Measurements from ENCODE around the gene MORN5. TPM values are rescaled to one million over a fixed set of nuclear protein-coding genes. Genes with fewer than 3 reads are reported as not detected.

MORN5 gene
- total and polyA plus RNA-seq, 8 donors: 1.2 to 7.2 (median 4.2) TPM; not detected in 1

DNA sequence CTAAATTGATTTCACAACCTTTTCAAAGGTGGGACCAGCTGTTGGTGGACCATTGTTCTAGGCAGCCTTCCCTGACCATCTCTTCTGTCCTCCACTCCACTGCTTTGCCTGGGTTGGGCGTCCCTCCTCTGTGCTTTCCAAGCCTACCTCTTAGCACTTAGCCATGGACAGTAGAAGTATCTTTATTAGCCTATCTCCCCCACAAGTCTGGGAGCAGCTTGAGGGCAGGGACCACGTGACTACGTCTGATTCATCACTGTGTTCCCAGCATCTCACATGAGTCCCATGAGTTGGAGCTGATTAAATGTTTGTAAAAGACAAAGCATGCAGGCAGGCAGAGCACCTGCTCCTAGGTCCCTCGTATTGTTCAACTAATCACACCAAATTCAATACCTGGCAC lies 20.9 kb downstream of the MORN5 start:
- no peak overlapping the region for H3K27ac ChIP-seq
- TF ChIP-seq, protein P1, sequence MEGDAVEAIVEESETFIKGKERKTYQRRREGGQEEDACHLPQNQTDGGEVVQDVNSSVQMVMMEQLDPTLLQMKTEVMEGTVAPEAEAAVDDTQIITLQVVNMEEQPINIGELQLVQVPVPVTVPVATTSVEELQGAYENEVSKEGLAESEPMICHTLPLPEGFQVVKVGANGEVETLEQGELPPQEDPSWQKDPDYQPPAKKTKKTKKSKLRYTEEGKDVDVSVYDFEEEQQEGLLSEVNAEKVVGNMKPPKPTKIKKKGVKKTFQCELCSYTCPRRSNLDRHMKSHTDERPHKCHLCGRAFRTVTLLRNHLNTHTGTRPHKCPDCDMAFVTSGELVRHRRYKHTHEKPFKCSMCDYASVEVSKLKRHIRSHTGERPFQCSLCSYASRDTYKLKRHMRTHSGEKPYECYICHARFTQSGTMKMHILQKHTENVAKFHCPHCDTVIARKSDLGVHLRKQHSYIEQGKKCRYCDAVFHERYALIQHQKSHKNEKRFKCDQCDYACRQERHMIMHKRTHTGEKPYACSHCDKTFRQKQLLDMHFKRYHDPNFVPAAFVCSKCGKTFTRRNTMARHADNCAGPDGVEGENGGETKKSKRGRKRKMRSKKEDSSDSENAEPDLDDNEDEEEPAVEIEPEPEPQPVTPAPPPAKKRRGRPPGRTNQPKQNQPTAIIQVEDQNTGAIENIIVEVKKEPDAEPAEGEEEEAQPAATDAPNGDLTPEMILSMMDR (IDR thresholded peaks at IDR 0.05): no peak
- H3K27me3 ChIP-seq: peaks cover 0 to 19% of the 10 kb centered on the region in 2 donors
- H3K9me3 ChIP-seq: no peaks in the 10 kb centered on the region
- H3K4me1 ChIP-seq: no peaks in the 10 kb centered on the region
- intact Hi-C loops (cut with DNase I): no loop called here
- H3K36me3 ChIP-seq: no peaks in the 10 kb centered on the region
- H3K4me3 ChIP-seq: no peak overlapping the region
- DNase-seq (no peak), ATAC-seq (no peak)

DNA sequence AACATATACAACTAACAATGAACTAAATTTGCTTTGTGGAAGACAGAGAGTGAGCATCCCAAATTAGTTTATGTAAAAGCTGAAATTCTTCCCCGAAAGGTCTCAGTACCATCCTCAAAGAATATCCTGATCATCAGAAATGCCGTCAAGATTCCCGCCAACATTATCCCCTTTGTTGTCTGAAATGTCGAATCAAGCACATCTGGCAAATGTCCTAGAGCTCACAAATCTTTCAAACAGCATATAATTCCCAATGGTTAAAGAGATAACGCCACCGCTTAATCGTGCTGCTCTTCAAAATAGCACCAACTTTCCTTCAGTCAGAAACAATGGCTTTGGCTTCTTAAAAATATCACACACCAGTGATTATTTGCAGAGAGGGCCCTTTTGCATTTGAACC lies 23.8 kb downstream of the MORN5 start:
- TF ChIP-seq, protein P1 (IDR thresholded peaks at IDR 0.05): no peak
- no peaks in the 10 kb centered on the region for H3K4me1 ChIP-seq
- H3K4me3 ChIP-seq: no peak overlapping the region
- no peak for DNase-seq
- no peak overlapping the region for H3K27ac ChIP-seq
- peaks cover 0 to 10% of the 10 kb centered on the region in 2 donors for H3K27me3 ChIP-seq
- intact Hi-C loops (cut with DNase I): no loop called here
- H3K36me3 ChIP-seq: no peaks in the 10 kb centered on the region
- ATAC-seq: no peak
- H3K9me3 ChIP-seq: no peaks in the 10 kb centered on the region

DNA sequence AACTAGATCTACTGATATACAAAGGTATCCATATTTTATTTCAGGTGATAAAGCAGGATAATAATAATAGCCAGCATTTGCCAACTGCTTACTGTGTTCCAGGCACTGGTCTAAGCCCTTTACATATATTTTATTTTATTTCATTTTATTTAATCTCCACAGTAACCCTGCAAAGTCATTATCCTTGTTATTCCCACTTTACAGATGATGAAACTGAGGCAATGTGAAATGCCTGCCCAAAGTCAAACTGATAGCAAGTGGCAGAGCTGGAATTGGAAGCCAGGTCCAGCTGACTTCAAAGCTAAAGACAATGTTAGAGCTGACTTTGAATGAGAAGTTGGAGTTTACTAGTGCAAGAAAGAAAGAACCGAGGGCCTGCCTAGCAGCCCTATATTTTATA lies 24.8 kb downstream of the MORN5 start:
- intact Hi-C loops (cut with DNase I): no loop called here
- no peak for DNase-seq
- Histone ChIP-seq H3K27me3 (peaks cover 0 to 10% of the 10 kb centered on the region in 2 donors), H3K4me3 (no peak overlapping the region), H3K36me3 (no peaks in the 10 kb centered on the region), H3K4me1 (no peaks in the 10 kb centered on the region), H3K27ac (no peak overlapping the region), H3K9me3 (no peaks in the 10 kb centered on the region)
- TF ChIP-seq, protein P1 (IDR thresholded peaks at IDR 0.05): no peak
- ATAC-seq: no peak

DNA sequence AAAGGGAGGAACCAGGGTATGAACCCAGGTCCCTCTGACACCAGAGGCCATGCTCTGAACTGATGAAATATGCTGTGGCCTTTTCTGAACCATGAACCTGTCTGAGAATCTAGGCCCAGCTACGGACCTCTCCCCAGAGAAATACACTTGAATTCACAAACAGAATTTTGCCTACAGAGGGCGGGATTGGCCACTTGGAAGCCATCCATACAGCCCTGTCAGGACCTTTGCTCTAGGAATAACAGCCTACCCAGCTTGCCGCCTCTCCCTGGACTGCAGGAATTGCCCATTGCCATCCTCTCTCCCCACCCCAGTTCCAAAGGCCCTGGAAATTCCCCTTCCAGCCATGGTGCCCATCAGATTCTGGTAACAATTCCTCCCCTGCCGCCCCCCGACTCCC lies 26.6 kb downstream of the MORN5 start:
- DNase-seq (no peak), ATAC-seq (no peak)
- H3K4me3 ChIP-seq: no peak overlapping the region
- H3K27ac ChIP-seq: no peak overlapping the region
- no peaks in the 10 kb centered on the region for H3K4me1 ChIP-seq
- TF ChIP-seq, protein P1 (IDR thresholded peaks at IDR 0.05): no peak
- H3K27me3 ChIP-seq: peaks cover 0 to 10% of the 10 kb centered on the region in 2 donors
- H3K9me3 ChIP-seq: no peaks in the 10 kb centered on the region
- intact Hi-C loops (cut with DNase I): no loop called here
- no peaks in the 10 kb centered on the region for H3K36me3 ChIP-seq

DNA sequence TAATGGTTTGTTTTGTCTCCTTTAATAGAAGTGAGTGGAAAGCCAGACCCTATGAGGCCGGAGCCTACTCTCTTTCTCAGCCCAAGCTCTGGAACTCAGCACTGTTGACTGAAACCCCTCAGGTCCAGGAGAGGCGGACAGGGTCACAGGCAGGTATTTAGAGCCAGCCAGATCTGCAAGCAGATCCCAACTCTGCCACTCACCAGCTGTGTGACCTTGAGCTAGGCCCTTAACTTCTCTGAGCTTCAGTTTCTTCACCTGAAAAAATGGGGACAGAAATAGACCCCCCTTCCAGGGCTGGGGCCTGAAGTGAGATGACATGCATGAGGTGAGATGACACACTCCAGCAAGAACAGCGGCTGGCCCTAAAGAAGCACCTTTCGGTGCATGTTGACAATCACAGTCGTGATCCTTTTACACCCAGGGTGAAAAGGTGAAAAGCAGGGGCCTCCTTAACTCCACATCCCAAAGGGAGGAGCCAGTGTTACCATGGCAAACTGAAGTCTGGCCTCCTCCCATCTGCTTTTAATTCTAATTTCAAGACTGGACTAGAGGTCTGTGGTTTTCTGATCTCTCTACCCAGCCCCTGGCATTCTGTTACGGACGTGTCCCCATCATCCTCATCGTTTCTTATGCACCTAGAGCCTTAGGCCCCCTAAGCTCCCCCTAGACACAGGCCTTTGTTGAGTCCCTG lies 27.2 kb downstream of the MORN5 start:
- Histone ChIP-seq H3K4me1 (no peaks in the 10 kb centered on the region), H3K4me3 (no peak overlapping the region), H3K9me3 (no peaks in the 10 kb centered on the region), H3K36me3 (no peaks in the 10 kb centered on the region), H3K27me3 (peaks cover 0 to 10% of the 10 kb centered on the region in 2 donors), H3K27ac (no peak overlapping the region)
- no peak for DNase-seq
- intact Hi-C loops (cut with DNase I): no loop called here
- TF ChIP-seq, protein P1 (IDR thresholded peaks at IDR 0.05): no peak
- ATAC-seq: no peak
